Neural cell (in vitro differentiated cells): ENCODE data around the gene ALDH4A1.

ENCODE experiments used
- EZH2 ChIP-seq: fragments of 200-600, 300-800 bp; shearing (Covaris generic), sonication (generic); IDR thresholded peaks from 2 replicates; pipeline ENCODE4 v1.6.1; 2014; ENCODE audit warnings: antibody characterized with exemption, low read length, borderline replicate concordance, mild to moderate bottlenecking; ENCODE audit not compliant: insufficient read depth, poor library complexity, severe bottlenecking
- MXI1 ChIP-seq: fragments of 450-650 bp; conservative IDR thresholded peaks from 2 replicates; pipeline ENCODE4 v1.6.1; 2014; ENCODE audit warnings: antibody characterized with exemption, mild to moderate bottlenecking; ENCODE audit not compliant: poor library complexity, severe bottlenecking
- POLR2AphosphoS5 ChIP-seq: IDR thresholded peaks from 2 replicates; pipeline ENCODE4 v1.6.1; 2012
- RAD21 ChIP-seq: fragments of 450-650 bp; conservative IDR thresholded peaks from 2 replicates; pipeline ENCODE4 v1.6.1; 2014; ENCODE audit warnings: antibody characterized with exemption, mild to moderate bottlenecking, moderate library complexity
- TAF1 ChIP-seq: IDR thresholded peaks from 2 replicates; pipeline ENCODE4 v1.6.1; 2012; ENCODE audit warnings: low read depth

DNA sequence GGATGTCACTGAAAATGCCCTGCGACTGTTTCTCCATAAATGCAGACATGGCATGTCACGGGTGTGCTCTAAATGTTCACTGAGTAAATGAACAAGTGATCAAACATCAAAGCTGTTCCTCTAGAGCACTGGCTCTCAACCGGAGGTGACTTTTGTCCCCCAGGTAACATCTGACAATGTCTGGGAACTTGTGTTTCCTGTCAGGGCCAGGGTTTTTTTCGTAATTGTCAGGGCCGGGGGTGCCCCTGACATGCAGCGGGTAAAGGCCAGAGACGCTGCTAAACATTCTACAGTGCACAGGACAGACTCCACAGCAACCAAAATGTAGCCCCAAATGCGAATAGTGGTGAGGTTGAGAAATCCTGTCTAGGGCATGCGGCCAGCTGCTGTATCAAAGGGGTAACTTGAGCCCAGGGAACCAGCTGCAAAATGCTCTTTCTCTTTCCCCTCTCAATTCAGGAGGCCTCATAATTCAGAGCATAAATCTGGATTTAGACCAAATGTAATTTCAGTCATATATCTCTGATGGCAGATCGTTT lies 2.0 kb downstream of the ALDH4A1 start:
- no peak for TF ChIP-seq POLR2AphosphoS5
- TF ChIP-seq TAF1: no peak
- TF ChIP-seq MXI1: no peak
- TF ChIP-seq EZH2: no peak
- TF ChIP-seq RAD21: no peak
